Loucy (cell line): ENCODE results near the gene LLGL2.

ENCODE experiments used
- H2AFZ ChIP-seq: fragments of 200-600 bp; sonication (generic); 2 replicates; pipeline ENCODE4 v1.6.0; 2016; ENCODE audit warnings: antibody characterized with exemption, mild to moderate bottlenecking, low read length, moderate library complexity
- H3F3A ChIP-seq: fragments of 200-600 bp; 2 replicates; pipeline ENCODE4 v1.6.0; 2016; ENCODE audit warnings: antibody characterized with exemption, low read depth, mild to moderate bottlenecking
- H3K27me3 ChIP-seq: fragments of 200-600 bp; sonication (generic); 2 replicates; pipeline ENCODE4 v1.6.1; 2014; ENCODE audit warnings: low read length, mild to moderate bottlenecking; ENCODE audit not compliant: insufficient read depth, poor library complexity, severe bottlenecking
- H3K36me3 ChIP-seq: fragments of 200-600 bp; sonication (generic); 2 replicates; pipeline ENCODE4 v1.6.1; 2016; ENCODE audit warnings: low read length; ENCODE audit not compliant: insufficient read depth
- H3K4me1 ChIP-seq: fragments of 200-600 bp; sonication (generic); 2 replicates; pipeline ENCODE4 v1.5.1; 2014; ENCODE audit warnings: low read length, mild to moderate bottlenecking; ENCODE audit not compliant: insufficient read depth, poor library complexity, severe bottlenecking
- H3K4me2 ChIP-seq: fragments of 200-600 bp; sonication (generic); 2 replicates; pipeline ENCODE4 v1.6.0; 2014; ENCODE audit warnings: antibody characterized with exemption, low read length, low read depth, mild to moderate bottlenecking; ENCODE audit not compliant: poor library complexity, severe bottlenecking
- H3K4me3 ChIP-seq: fragments of 200-600 bp; sonication (generic); 2 replicates; pipeline ENCODE4 v1.5.1; 2014; ENCODE audit warnings: low read length, mild to moderate bottlenecking, mixed read lengths; ENCODE audit not compliant: poor library complexity, severe bottlenecking
- H3K79me2 ChIP-seq: fragments of 200-600 bp; sonication (generic); 2 replicates; pipeline ENCODE4 v1.6.1; 2014; ENCODE audit warnings: low read length; ENCODE audit not compliant: insufficient read depth
- H3K9ac ChIP-seq: fragments of 200-600 bp; sonication (generic); 2 replicates; pipeline ENCODE4 v1.6.0; 2014; ENCODE audit warnings: mild to moderate bottlenecking, low read depth, low read length, moderate library complexity; ENCODE audit not compliant: poor library complexity, severe bottlenecking
- H3K9me2 ChIP-seq: fragments of 200-600 bp; sonication (generic); replicated peaks from 2 replicates; pipeline ENCODE4 v1.6.1; 2016; ENCODE audit warnings: low read depth, low read length, mixed read lengths
- H3K9me3 ChIP-seq: fragments of 200-600 bp; sonication (generic); 2 replicates; pipeline ENCODE4 v1.6.1; 2014; ENCODE audit warnings: mild to moderate bottlenecking, antibody characterized with exemption, low read length, low read depth; ENCODE audit not compliant: insufficient read depth
- H4K20me1 ChIP-seq: fragments of 200-600 bp; sonication (generic); 2 replicates; pipeline ENCODE4 v1.6.0; 2014; ENCODE audit warnings: antibody characterized with exemption, low read length, mild to moderate bottlenecking; ENCODE audit not compliant: insufficient read depth, poor library complexity, severe bottlenecking
- EZH2phosphoT487 ChIP-seq: fragments of 200-600 bp; IDR thresholded peaks from 2 replicates; pipeline ENCODE4 v1.6.1; 2018; ENCODE audit warnings: antibody characterized with exemption, mild to moderate bottlenecking, moderate library complexity, borderline replicate concordance
- TF ChIP-seq, protein P1 (sequence below): fragments of 200-600 bp; sonication (generic); conservative IDR thresholded peaks from 2 replicates; pipeline ENCODE4 v1.5.1; 2014; ENCODE audit warnings: mild to moderate bottlenecking, antibody characterized with exemption, low read length

Gene LLGL2

DNA sequence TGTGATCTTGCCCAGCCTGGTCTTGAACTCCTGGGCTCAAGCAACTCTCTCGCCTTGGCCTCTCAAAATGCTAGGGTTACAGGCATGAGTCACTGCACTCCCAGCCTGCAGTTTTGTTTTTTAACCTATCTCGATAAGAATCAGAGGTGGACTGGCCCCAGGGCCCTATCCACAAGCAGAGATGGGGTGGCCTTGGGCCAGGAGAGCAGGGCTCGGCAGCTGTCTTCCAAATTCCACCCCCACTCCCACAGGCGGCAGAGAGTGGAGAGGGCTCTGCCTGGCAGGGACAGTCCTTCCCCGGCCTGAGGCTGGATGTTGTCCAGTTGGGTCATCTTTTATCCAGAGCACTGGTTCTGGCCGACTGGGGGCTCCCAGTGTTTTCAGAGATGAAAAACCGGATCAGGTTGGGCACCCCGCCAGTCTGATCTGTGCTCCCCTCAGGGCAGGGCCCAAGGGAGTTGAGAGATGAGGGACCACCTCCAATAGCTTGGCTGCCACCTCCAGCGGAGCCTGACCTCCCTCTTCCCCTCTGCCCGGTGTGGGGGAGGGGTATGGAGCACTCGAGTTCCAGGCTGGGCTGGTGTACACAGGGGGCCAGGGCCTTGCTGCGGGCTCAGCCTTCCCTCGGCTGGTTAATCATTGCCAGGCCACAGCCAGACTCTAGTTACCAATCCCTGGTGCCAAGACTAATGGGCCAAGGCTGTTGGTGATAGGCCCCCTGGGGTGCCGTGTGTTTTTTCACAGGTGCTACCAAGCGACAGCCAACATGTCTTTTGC is 31.8 kb downstream of the LLGL2 start:
- H3K4me2 ChIP-seq = no peak overlapping the region
- no peak overlapping the region for H3K4me3 ChIP-seq
- no peaks in the 10 kb centered on the region for H3F3A ChIP-seq
- TF ChIP-seq, protein P1, sequence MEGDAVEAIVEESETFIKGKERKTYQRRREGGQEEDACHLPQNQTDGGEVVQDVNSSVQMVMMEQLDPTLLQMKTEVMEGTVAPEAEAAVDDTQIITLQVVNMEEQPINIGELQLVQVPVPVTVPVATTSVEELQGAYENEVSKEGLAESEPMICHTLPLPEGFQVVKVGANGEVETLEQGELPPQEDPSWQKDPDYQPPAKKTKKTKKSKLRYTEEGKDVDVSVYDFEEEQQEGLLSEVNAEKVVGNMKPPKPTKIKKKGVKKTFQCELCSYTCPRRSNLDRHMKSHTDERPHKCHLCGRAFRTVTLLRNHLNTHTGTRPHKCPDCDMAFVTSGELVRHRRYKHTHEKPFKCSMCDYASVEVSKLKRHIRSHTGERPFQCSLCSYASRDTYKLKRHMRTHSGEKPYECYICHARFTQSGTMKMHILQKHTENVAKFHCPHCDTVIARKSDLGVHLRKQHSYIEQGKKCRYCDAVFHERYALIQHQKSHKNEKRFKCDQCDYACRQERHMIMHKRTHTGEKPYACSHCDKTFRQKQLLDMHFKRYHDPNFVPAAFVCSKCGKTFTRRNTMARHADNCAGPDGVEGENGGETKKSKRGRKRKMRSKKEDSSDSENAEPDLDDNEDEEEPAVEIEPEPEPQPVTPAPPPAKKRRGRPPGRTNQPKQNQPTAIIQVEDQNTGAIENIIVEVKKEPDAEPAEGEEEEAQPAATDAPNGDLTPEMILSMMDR = no peak
- TF ChIP-seq EZH2phosphoT487 = no peak
- no peaks in the 10 kb centered on the region for H3K36me3 ChIP-seq
- H3K79me2 ChIP-seq = no peaks in the 10 kb centered on the region
- no peaks in the 10 kb centered on the region for H3K9me2 ChIP-seq
- H3K27me3 ChIP-seq = no peaks in the 10 kb centered on the region
- no peak overlapping the region for H2AFZ ChIP-seq
- no peaks in the 10 kb centered on the region for H4K20me1 ChIP-seq
- no peaks in the 10 kb centered on the region for H3K4me1 ChIP-seq
- H3K9me3 ChIP-seq = no peaks in the 10 kb centered on the region
- H3K9ac ChIP-seq = no peak overlapping the region

DNA sequence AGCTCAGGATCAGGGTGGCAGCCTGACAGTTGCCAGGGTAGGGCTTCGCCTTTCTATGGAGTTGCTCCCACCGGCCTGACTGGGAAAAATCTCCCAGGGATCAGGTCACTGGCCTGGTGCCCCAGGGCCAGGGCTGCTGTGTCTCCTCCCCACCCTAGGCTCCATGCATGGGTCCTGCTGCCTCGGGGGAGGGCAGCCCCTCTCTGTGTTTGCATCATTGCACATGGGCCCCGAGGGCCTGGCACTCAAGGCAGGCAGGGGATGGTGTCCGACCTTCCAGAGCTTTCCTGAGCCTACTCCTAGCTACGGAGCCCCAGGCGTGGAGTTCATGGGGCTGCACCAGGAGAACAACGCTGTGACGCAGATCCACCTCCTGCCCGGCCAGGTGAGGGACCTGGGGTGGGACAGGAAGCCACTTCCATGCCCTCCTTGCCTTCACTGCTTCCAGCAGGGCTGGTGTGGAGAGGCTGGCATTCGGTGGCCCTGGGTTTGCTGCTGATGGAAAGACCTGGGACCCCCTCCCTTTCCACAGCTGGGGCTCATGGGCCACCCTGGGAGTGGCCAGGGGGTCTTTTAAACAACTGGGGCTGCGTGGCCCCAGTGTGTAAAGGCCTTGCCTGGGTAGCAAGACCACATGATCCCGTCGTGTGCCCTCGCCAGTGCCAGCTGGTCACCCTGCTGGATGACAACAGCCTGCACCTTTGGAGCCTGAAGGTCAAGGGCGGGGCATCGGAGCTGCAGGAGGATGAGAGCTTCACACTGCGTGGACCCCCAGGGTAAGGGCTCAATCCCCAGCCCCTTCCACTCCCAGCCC is 32.6 kb downstream of the LLGL2 start:
- Histone ChIP-seq H4K20me1 (no peaks in the 10 kb centered on the region), H3K4me3 (no peak overlapping the region), H3K4me2 (no peak overlapping the region), H3K9me2 (no peaks in the 10 kb centered on the region), H3F3A (no peaks in the 10 kb centered on the region), H2AFZ (no peak overlapping the region), H3K9ac (no peak overlapping the region), H3K9me3 (no peaks in the 10 kb centered on the region), H3K4me1 (no peaks in the 10 kb centered on the region), H3K27me3 (no peaks in the 10 kb centered on the region), H3K36me3 (no peaks in the 10 kb centered on the region), H3K79me2 (no peaks in the 10 kb centered on the region)
- TF ChIP-seq, protein P1 = no peak
- TF ChIP-seq EZH2phosphoT487 = no peak

DNA sequence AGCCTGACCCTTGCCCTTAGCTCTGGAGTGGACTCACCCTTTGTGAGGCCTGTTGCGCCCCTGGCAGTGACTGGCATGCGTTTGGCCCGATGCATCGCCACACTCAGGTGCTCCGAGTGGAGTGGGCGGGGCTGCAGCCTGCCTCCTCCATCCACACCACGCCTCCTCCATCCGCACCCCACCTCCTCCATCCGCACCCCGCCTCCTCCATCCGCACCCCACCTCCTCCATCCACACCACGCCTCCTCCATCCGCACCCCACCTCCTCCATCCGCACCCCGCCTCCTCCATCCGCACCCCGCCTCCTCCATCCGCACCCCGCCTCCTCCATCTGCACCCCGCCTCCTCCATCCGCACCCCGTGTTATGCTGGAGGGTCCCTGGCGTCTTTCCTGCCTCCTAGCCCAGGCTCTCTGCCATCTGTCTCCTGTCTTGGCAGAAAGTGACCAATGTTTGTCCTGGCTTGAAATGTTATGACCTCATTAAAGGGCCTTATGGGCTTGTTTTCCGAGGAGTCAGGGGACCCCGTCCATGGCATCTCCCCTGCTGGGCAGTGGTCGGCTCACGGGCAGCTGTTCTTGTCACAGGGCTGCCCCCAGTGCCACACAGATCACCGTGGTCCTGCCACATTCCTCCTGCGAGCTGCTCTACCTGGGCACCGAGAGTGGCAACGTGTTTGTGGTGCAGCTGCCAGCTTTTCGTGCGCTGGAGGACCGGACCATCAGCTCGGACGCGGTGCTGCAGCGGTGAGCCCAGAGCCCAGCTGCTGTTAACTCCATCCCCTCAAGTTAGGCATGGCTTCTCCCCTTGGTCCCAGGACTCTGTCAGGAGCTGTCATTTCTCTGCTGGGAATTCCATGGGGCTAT is 33.4 kb downstream of the LLGL2 start:
- H4K20me1 ChIP-seq = no peaks in the 10 kb centered on the region
- no peaks in the 10 kb centered on the region for H3K9me3 ChIP-seq
- H3K4me3 ChIP-seq = no peak overlapping the region
- no peak overlapping the region for H3K9ac ChIP-seq
- TF ChIP-seq, protein P1 = no peak
- TF ChIP-seq EZH2phosphoT487 = no peak
- no peaks in the 10 kb centered on the region for H3K79me2 ChIP-seq
- no peaks in the 10 kb centered on the region for H3K4me1 ChIP-seq
- no peaks in the 10 kb centered on the region for H3K9me2 ChIP-seq
- no peaks in the 10 kb centered on the region for H3F3A ChIP-seq
- no peak overlapping the region for H2AFZ ChIP-seq
- no peaks in the 10 kb centered on the region for H3K36me3 ChIP-seq
- no peaks in the 10 kb centered on the region for H3K27me3 ChIP-seq
- H3K4me2 ChIP-seq = no peak overlapping the region
